ENCODE data around the gene FOCAD. TPM values are rescaled to one million over a fixed set of nuclear protein-coding genes. Genes with fewer than 3 reads are reported as not detected.
A peak's percentile ranks its signal among the peaks of the same experiment; 100 is the strongest.

Gene FOCAD
- polyA plus RNA-seq, 4 donors: 3.5 to 14.9 (median 6.9) TPM

GRCh38 chr9:20997503-20998076 lies 313.5 kb downstream of the FOCAD start:
- H3K9me3 ChIP-seq (ENCODE audit: control insufficient read depth in 2 of 2, insufficient read depth in 1 of 2, low read depth in 1 of 2, low read length in 1 of 2): no peaks in the 10 kb centered on the region
- H3K27me3 ChIP-seq (ENCODE audit: control insufficient read depth in 3 of 3, insufficient read depth in 3 of 3, low read length in 3 of 3): no peaks in the 10 kb centered on the region
- FAIRE-seq (no peak), DNase-seq (no peak)
- H3K4me1 ChIP-seq (ENCODE audit: control insufficient read depth in 3 of 3, insufficient read depth in 2 of 3, low read depth in 1 of 3, low read length in 2 of 3): no peaks in the 10 kb centered on the region
- no peak overlapping the region for H3K4me3 ChIP-seq (ENCODE audit: low read depth in 1 of 3, low read length in 3 of 3)
- WGBS, 3 donors: 69 to 91% (median 83%) methylated on average over 2 of the region's 2 CpGs
- peak overlapping the region in 2 of 3 donors; percentile 7 to 70 for H3K27ac ChIP-seq (ENCODE audit: low read depth in 1 of 3, low read length in 2 of 3)
- H3K36me3 ChIP-seq (ENCODE audit: control insufficient read depth in 3 of 3, insufficient read depth in 2 of 3, low read depth in 1 of 3, low read length in 3 of 3): peaks cover 0 to 9% (median 1%) of the 10 kb centered on the region in 3 donors

- no peak overlapping the region for H3K4me3 ChIP-seq (ENCODE audit: low read depth in 1 of 3, low read length in 3 of 3)
- H3K27me3 ChIP-seq (ENCODE audit: control insufficient read depth in 3 of 3, insufficient read depth in 3 of 3, low read length in 3 of 3): no peaks in the 10 kb centered on the region
- peak in 1 of 2 donors; percentile 16 for DNase-seq
- FAIRE-seq: no peak
- no peaks in the 10 kb centered on the region for H3K36me3 ChIP-seq (ENCODE audit: control insufficient read depth in 3 of 3, insufficient read depth in 2 of 3, low read depth in 1 of 3, low read length in 3 of 3)
- WGBS, 3 donors: 31 to 61% (median 41%) methylated on average over 1 of the region's 1 CpG
- H3K4me1 ChIP-seq (ENCODE audit: control insufficient read depth in 3 of 3, insufficient read depth in 2 of 3, low read depth in 1 of 3, low read length in 2 of 3): no peaks in the 10 kb centered on the region
- H3K9me3 ChIP-seq (ENCODE audit: control insufficient read depth in 2 of 2, insufficient read depth in 1 of 2, low read depth in 1 of 2, low read length in 1 of 2): no peaks in the 10 kb centered on the region
- peak overlapping the region in 1 of 3 donors; percentile 58 for H3K27ac ChIP-seq (ENCODE audit: low read depth in 1 of 3, low read length in 2 of 3)
Observed at GRCh38 chr9:21001581-21001980, 317.5 kb downstream of the FOCAD start.

- no peaks in the 10 kb centered on the region for H3K27me3 ChIP-seq (ENCODE audit: control insufficient read depth in 3 of 3, insufficient read depth in 3 of 3, low read length in 3 of 3)
- no peaks in the 10 kb centered on the region for H3K9me3 ChIP-seq (ENCODE audit: control insufficient read depth in 2 of 2, insufficient read depth in 1 of 2, low read depth in 1 of 2, low read length in 1 of 2)
- H3K27ac ChIP-seq (ENCODE audit: low read depth in 1 of 3, low read length in 2 of 3): no peak overlapping the region
- H3K36me3 ChIP-seq (ENCODE audit: control insufficient read depth in 3 of 3, insufficient read depth in 2 of 3, low read depth in 1 of 3, low read length in 3 of 3): no peaks in the 10 kb centered on the region
- H3K4me1 ChIP-seq (ENCODE audit: control insufficient read depth in 3 of 3, insufficient read depth in 2 of 3, low read depth in 1 of 3, low read length in 2 of 3): no peaks in the 10 kb centered on the region
- no peak overlapping the region for H3K4me3 ChIP-seq (ENCODE audit: low read depth in 1 of 3, low read length in 3 of 3)
- DNase-seq (peak in 1 of 2 donors; percentile 7), FAIRE-seq (no peak)
- WGBS, 3 donors: 63 to 90% (median 74%) methylated on average over 2 of the region's 2 CpGs
Observed at GRCh38 chr9:21002040-21002439, 318.0 kb downstream of the FOCAD start.

- Histone ChIP-seq H3K9me3 (ENCODE audit: control insufficient read depth in 2 of 2, insufficient read depth in 1 of 2, low read depth in 1 of 2, low read length in 1 of 2) (no peaks in the 10 kb centered on the region), H3K4me3 (ENCODE audit: low read depth in 1 of 3, low read length in 3 of 3) (no peak overlapping the region), H3K4me1 (ENCODE audit: control insufficient read depth in 3 of 3, insufficient read depth in 2 of 3, low read depth in 1 of 3, low read length in 2 of 3) (no peaks in the 10 kb centered on the region), H3K27ac (ENCODE audit: low read depth in 1 of 3, low read length in 2 of 3) (no peak overlapping the region), H3K27me3 (ENCODE audit: control insufficient read depth in 3 of 3, insufficient read depth in 3 of 3, low read length in 3 of 3) (no peaks in the 10 kb centered on the region), H3K36me3 (ENCODE audit: control insufficient read depth in 3 of 3, insufficient read depth in 2 of 3, low read depth in 1 of 3, low read length in 3 of 3) (peaks cover 0 to 2% (median 0%) of the 10 kb centered on the region in 3 donors)
- 66 to 83% (median 77%) methylated on average over 5 of the region's 5 CpGs for WGBS, 3 donors
- no peak for FAIRE-seq
- DNase-seq: no peak
Observed at GRCh38 chr9:21015129-21015815, 331.2 kb downstream of the FOCAD start.

GRCh38 chr9:21015995-21016394 lies 331.9 kb downstream of the FOCAD start:
- DNase-seq: no peak
- no peak for FAIRE-seq
- no peaks in the 10 kb centered on the region for H3K27me3 ChIP-seq (ENCODE audit: control insufficient read depth in 3 of 3, insufficient read depth in 3 of 3, low read length in 3 of 3)
- H3K36me3 ChIP-seq (ENCODE audit: control insufficient read depth in 3 of 3, insufficient read depth in 2 of 3, low read depth in 1 of 3, low read length in 3 of 3): peaks cover 0 to 2% (median 0%) of the 10 kb centered on the region in 3 donors
- no peak overlapping the region for H3K27ac ChIP-seq (ENCODE audit: low read depth in 1 of 3, low read length in 2 of 3)
- no peak overlapping the region for H3K4me3 ChIP-seq (ENCODE audit: low read depth in 1 of 3, low read length in 3 of 3)
- no peaks in the 10 kb centered on the region for H3K9me3 ChIP-seq (ENCODE audit: control insufficient read depth in 2 of 2, insufficient read depth in 1 of 2, low read depth in 1 of 2, low read length in 1 of 2)
- H3K4me1 ChIP-seq (ENCODE audit: control insufficient read depth in 3 of 3, insufficient read depth in 2 of 3, low read depth in 1 of 3, low read length in 2 of 3): no peaks in the 10 kb centered on the region

- Histone ChIP-seq H3K4me1 (ENCODE audit: control insufficient read depth in 3 of 3, insufficient read depth in 2 of 3, low read depth in 1 of 3, low read length in 2 of 3) (no peaks in the 10 kb centered on the region), H3K36me3 (ENCODE audit: control insufficient read depth in 3 of 3, insufficient read depth in 2 of 3, low read depth in 1 of 3, low read length in 3 of 3) (peaks cover 0 to 2% (median 0%) of the 10 kb centered on the region in 3 donors), H3K4me3 (ENCODE audit: low read depth in 1 of 3, low read length in 3 of 3) (no peak overlapping the region), H3K27me3 (ENCODE audit: control insufficient read depth in 3 of 3, insufficient read depth in 3 of 3, low read length in 3 of 3) (no peaks in the 10 kb centered on the region), H3K9me3 (ENCODE audit: control insufficient read depth in 2 of 2, insufficient read depth in 1 of 2, low read depth in 1 of 2, low read length in 1 of 2) (no peaks in the 10 kb centered on the region), H3K27ac (ENCODE audit: low read depth in 1 of 3, low read length in 2 of 3) (no peak overlapping the region)
- no peak for FAIRE-seq
- no peak for DNase-seq
- WGBS, 3 donors: 61 to 72% (median 70%) methylated on average over 2 of the region's 2 CpGs
Observed at GRCh38 chr9:21016701-21017491, 332.8 kb downstream of the FOCAD start.

- Histone ChIP-seq H3K27me3 (ENCODE audit: control insufficient read depth in 3 of 3, insufficient read depth in 3 of 3, low read length in 3 of 3) (no peaks in the 10 kb centered on the region), H3K4me3 (ENCODE audit: low read depth in 1 of 3, low read length in 3 of 3) (no peak overlapping the region), H3K4me1 (ENCODE audit: control insufficient read depth in 3 of 3, insufficient read depth in 2 of 3, low read depth in 1 of 3, low read length in 2 of 3) (no peaks in the 10 kb centered on the region), H3K36me3 (ENCODE audit: control insufficient read depth in 3 of 3, insufficient read depth in 2 of 3, low read depth in 1 of 3, low read length in 3 of 3) (no peaks in the 10 kb centered on the region), H3K9me3 (ENCODE audit: control insufficient read depth in 2 of 2, insufficient read depth in 1 of 2, low read depth in 1 of 2, low read length in 1 of 2) (no peaks in the 10 kb centered on the region), H3K27ac (ENCODE audit: low read depth in 1 of 3, low read length in 2 of 3) (no peak overlapping the region)
- DNase-seq (no peak), FAIRE-seq (no peak)
- 81 to 96% (median 94%) methylated on average over 2 of the region's 2 CpGs for WGBS, 3 donors
Observed at GRCh38 chr9:21018177-21018576, 334.1 kb downstream of the FOCAD start.

- 88 to 89% (median 88%) methylated on average over 2 of the region's 2 CpGs for WGBS, 3 donors
- FAIRE-seq: no peak
Observed at GRCh38 chr9:21023861-21024260, 339.8 kb downstream of the FOCAD start.

More at GRCh38 chr9:21023861-21024260, 339.8 kb downstream of the FOCAD start:
- H3K27me3 ChIP-seq (ENCODE audit: control insufficient read depth in 3 of 3, insufficient read depth in 3 of 3, low read length in 3 of 3): no peaks in the 10 kb centered on the region
- H3K4me3 ChIP-seq (ENCODE audit: low read depth in 1 of 3, low read length in 3 of 3): no peak overlapping the region
- no peaks in the 10 kb centered on the region for H3K4me1 ChIP-seq (ENCODE audit: control insufficient read depth in 3 of 3, insufficient read depth in 2 of 3, low read depth in 1 of 3, low read length in 2 of 3)
- no peaks in the 10 kb centered on the region for H3K36me3 ChIP-seq (ENCODE audit: control insufficient read depth in 3 of 3, insufficient read depth in 2 of 3, low read depth in 1 of 3, low read length in 3 of 3)
- H3K9me3 ChIP-seq (ENCODE audit: control insufficient read depth in 2 of 2, insufficient read depth in 1 of 2, low read depth in 1 of 2, low read length in 1 of 2): no peaks in the 10 kb centered on the region
- no peak overlapping the region for H3K27ac ChIP-seq (ENCODE audit: low read depth in 1 of 3, low read length in 2 of 3)
- DNase-seq: no peak
